ENCODE data around the gene RNU1-1. TPM values are rescaled to one million over a fixed set of nuclear protein-coding genes. Genes with fewer than 3 reads are reported as not detected.

Gene RNU1-1
- total RNA-seq, 1 experiment from 2014 or later, result not detected

Small RNA genes lying within 50 kb of the gene (small RNA-seq; reads per million reads assigned to genes)
- not detected for gene RNU1-1
- gene RNU1-6P, result not detected

Other genes starting within 250 kb of the RNU1-1 start
- 9.7 and 12.8 TPM in 2 replicates for gene FBXO42, start 161.8 kb downstream of the RNU1-1 start, total RNA-seq (2014; rRNA removed; shearing (Covaris generic))
- gene SZRD1, start 147.0 kb downstream of the RNU1-1 start, total RNA-seq (2014; rRNA removed; shearing (Covaris generic)), result 158 and 175 TPM in 2 replicates
- not detected in 2 replicates for gene SPATA21, start 76.9 kb downstream of the RNU1-1 start, total RNA-seq (2014; rRNA removed; shearing (Covaris generic))
- gene NECAP2, start 73.6 kb downstream of the RNU1-1 start, total RNA-seq (2014; rRNA removed; shearing (Covaris generic)), result 104 and 117 TPM in 2 replicates
- gene NBPF1, start 99.3 kb upstream of the RNU1-1 start, total RNA-seq (2014; rRNA removed; shearing (Covaris generic)), result 15.8 and 16.5 TPM in 2 replicates
- gene RNU1-3, start 152.7 kb upstream of the RNU1-1 start, total RNA-seq (2014; rRNA removed; shearing (Covaris generic)), result under 0.01 TPM in 1 of 2 replicates, not detected in the other
- gene RNU1-4, start 226.2 kb upstream of the RNU1-1 start, total RNA-seq (2014; rRNA removed; shearing (Covaris generic)), result under 0.01 TPM in 1 of 2 replicates, not detected in the other

Measured in HT1080 (cell line).